Esophagus muscularis mucosa (tissue), 4 donors: Measurements from ENCODE around the gene GNAT1. TPM values are rescaled to one million over a fixed set of nuclear protein-coding genes. Genes with fewer than 3 reads are reported as not detected.
"Not testable (repeated sequence)": the region's sequence is repeated elsewhere in the genome, so short reads cannot be mapped to it uniquely, and the experiment has no call there.

ENCODE experiments used
- DNase-seq: peaks from one replicate; pipeline ENCODE4 v3.0.0-alpha.2; 2017; ENCODE audit errors: extremely low spot score
- H3K27ac ChIP-seq, 4 donors: fragments of 200-600 bp; sonication (generic); replicated peaks in 1 of 4; 1 replicate in 3 of 4; 2 replicates in 1 of 4; pipeline ENCODE4 v1.5.1; 2016 to 2019; ENCODE audit warnings: mild to moderate bottlenecking in 1 of 4
- H3K27me3 ChIP-seq, 4 donors: fragments of 200-600 bp; sonication (generic); one replicate each; pipeline versions ENCODE4 v1.5.1 to v1.6.0; 2016 to 2019
- H3K36me3 ChIP-seq, 4 donors: fragments of 200-600 bp; sonication (generic); one replicate each; pipeline ENCODE4 v1.5.1; 2016 to 2019
- H3K4me1 ChIP-seq, 4 donors: fragments of 200-600 bp; sonication (generic); one replicate each; pipeline ENCODE4 v1.5.1; 2016 to 2019
- H3K4me3 ChIP-seq, 4 donors: fragments of 200-600 bp; sonication (generic); 1 replicate in 2 of 4; 2 replicates in 2 of 4; pipeline ENCODE4 v1.5.1; 2016 to 2019; ENCODE audit warnings: mild to moderate bottlenecking in 4 of 4, moderate library complexity in 1 of 4
- H3K9me3 ChIP-seq, 4 donors: fragments of 200-600 bp; sonication (generic); 1 replicate in 3 of 4; 2 replicates in 1 of 4; pipeline ENCODE4 v1.5.1; 2016 to 2019
- CTCF ChIP-seq, 3 experiments: fragments of 200-600 bp in 2 of 3; fragments of 450-650 bp in 1 of 3; sonication (generic) in 2 of 3; IDR thresholded peaks; one replicate each; pipeline ENCODE4 v1.5.1; 2017 to 2019; ENCODE audit warnings: antibody characterized with exemption in 3 of 3, mild to moderate bottlenecking in 2 of 3, moderate library complexity in 1 of 3
- EP300 ChIP-seq: sonication (generic); formaldehyde crosslinking; IDR thresholded peaks from one replicate; pipeline ENCODE4 v1.6.1; 2017; ENCODE audit warnings: antibody characterized with exemption
- POLR2A ChIP-seq: fragments of 450-650 bp; IDR thresholded peaks from one replicate; pipeline ENCODE4 v1.6.1; 2017; ENCODE audit warnings: antibody characterized with exemption, moderate library complexity, mild to moderate bottlenecking, low read depth
- POLR2AphosphoS5 ChIP-seq, 2 donors: sonication (generic); formaldehyde crosslinking; IDR thresholded peaks; one replicate each; pipeline ENCODE4 v1.6.1; 2017; ENCODE audit warnings: antibody characterized with exemption in 2 of 2
- WGBS: methylation state at CpG from one replicate; pipeline ENCODE4 v1.1.5; 2018; 5-methylcytosine and 5-hydroxymethylcytosine counted together
- intact Hi-C: fragments of 100-400 bp; cut with DNase I; formaldehyde crosslinking; loops from one replicate; pipeline ENCODE4 v1.15.1; 2023
- total RNA-seq, 4 donors: library from RNA; depleted of rRNA; stranded (reverse); fragments of >200 nt; gene quantifications; one replicate each; pipeline versions ENCODE4 v1.1.0 to v1.2.1, GENCODE V29; 2016

GNAT1 gene
- total RNA-seq, 4 donors from 2014 or later = not detected

GRCh38 chr3:50222169-50222528 lies 30.7 kb downstream of the GNAT1 start:
- Histone ChIP-seq H3K36me3 (no peaks in the 10 kb centered on the region), H3K9me3 (no peaks in the 10 kb centered on the region), H3K4me3 (no peak overlapping the region), H3K27me3 (peaks cover 0 to 14% (median 0%) of the 10 kb centered on the region in 4 donors), H3K27ac (no peak overlapping the region), H3K4me1 (peaks cover 10 to 15% (median 15%) of the 10 kb centered on the region in 4 donors)
- no peak for DNase-seq
- WGBS = 89% methylated on average over 1 of the region's 1 CpG
- intact Hi-C loops = no loop called here
- TF ChIP-seq CTCF (IDR thresholded peaks at IDR 0.05) = no peak
- no peak for TF ChIP-seq EP300
- TF ChIP-seq POLR2A = no peak
- TF ChIP-seq POLR2AphosphoS5 (IDR thresholded peaks at IDR 0.05) = no peak

GRCh38 chr3:50224639-50225038 lies 33.2 kb downstream of the GNAT1 start:
- no peak for DNase-seq
- Histone ChIP-seq H3K9me3 (no peaks in the 10 kb centered on the region), H3K4me3 (no peak overlapping the region), H3K36me3 (no peaks in the 10 kb centered on the region), H3K27me3 (peaks cover 0 to 14% (median 0%) of the 10 kb centered on the region in 4 donors), H3K4me1 (peaks cover 17 to 28% (median 27%) of the 10 kb centered on the region in 4 donors), H3K27ac (no peak overlapping the region)
- 68% methylated on average over 5 of the region's 5 CpGs for WGBS
- intact Hi-C loops = no loop called here
- TF ChIP-seq POLR2AphosphoS5 (IDR thresholded peaks at IDR 0.05) (no peak), POLR2A (no peak), CTCF (IDR thresholded peaks at IDR 0.05) (no peak), EP300 (no peak)

- Histone ChIP-seq H3K9me3 (no peaks in the 10 kb centered on the region), H3K27me3 (peaks cover 0 to 14% (median 0%) of the 10 kb centered on the region in 4 donors), H3K36me3 (no peaks in the 10 kb centered on the region), H3K4me3 (peak overlapping the region; percentile 55 to 75 (median 65)), H3K4me1 (peaks cover 17 to 28% (median 27%) of the 10 kb centered on the region in 4 donors), H3K27ac (peak overlapping the region; percentile 57 to 73 (median 62))
- intact Hi-C loops = loop anchor here (1.0 to 2.0 kb wide), 3 partner anchors 19 to 46 kb away; no protein-coding TSS in a partner anchor
- WGBS = 1% methylated on average over 26 of the region's 40 CpGs
- TF ChIP-seq POLR2AphosphoS5 (IDR thresholded peaks at IDR 0.05) (no peak), POLR2A (no peak), EP300 (no peak), CTCF (IDR thresholded peaks at IDR 0.05) (no peak)
- no peak for DNase-seq
Observed at GRCh38 chr3:50226888-50227389, 35.5 kb downstream of the GNAT1 start.

- H3K9me3 ChIP-seq = no peaks in the 10 kb centered on the region
- H3K27ac ChIP-seq = peak overlapping the region; percentile 57 to 73 (median 62)
- peaks cover 0 to 7% (median 0%) of the 10 kb centered on the region in 4 donors for H3K27me3 ChIP-seq
- intact Hi-C loops = loop anchor here (1.0 to 2.0 kb wide), 2 partner anchors 19 to 45 kb away; no protein-coding TSS in a partner anchor
- peak; percentile 96 to 97 (median 97) for TF ChIP-seq CTCF (IDR thresholded peaks at IDR 0.05)
- TF ChIP-seq EP300 = no peak
- no peak for TF ChIP-seq POLR2A
- TF ChIP-seq POLR2AphosphoS5 (IDR thresholded peaks at IDR 0.05) = peak; percentile 74 to 84
- no peaks in the 10 kb centered on the region for H3K36me3 ChIP-seq
- H3K4me1 ChIP-seq = peaks cover 17 to 28% (median 27%) of the 10 kb centered on the region in 4 donors
- H3K4me3 ChIP-seq = peak overlapping the region; percentile 55 to 75 (median 65)
- WGBS = 3% methylated on average over 23 of the region's 51 CpGs
- DNase-seq = peak; percentile 95
Observed at GRCh38 chr3:50227390-50228183, 36.2 kb downstream of the GNAT1 start.

GRCh38 chr3:50228184-50228763 lies 36.9 kb downstream of the GNAT1 start:
- Histone ChIP-seq H3K27ac (peak overlapping the region in 1 of 4 donors; percentile 60), H3K4me3 (peak overlapping the region; percentile 55 to 75 (median 65)), H3K4me1 (peaks cover 17 to 28% (median 27%) of the 10 kb centered on the region in 4 donors)
- 44% methylated on average over 15 of the region's 15 CpGs for WGBS
- intact Hi-C loops, H3K27me3 ChIP-seq, H3K9me3 ChIP-seq, H3K36me3 ChIP-seq, DNase-seq: not testable (repeated sequence)
